SH-SY5Y (cell line): ENCODE results near the gene DYNC2H1.

Experiments used
- GATA2 ChIP-seq: IDR thresholded peaks from 2 replicates; pipeline ENCODE4 v1.6.1; 2011; ENCODE audit warnings: mild to moderate bottlenecking, low read depth, low read length
- GATA3 ChIP-seq: IDR thresholded peaks from 2 replicates; pipeline ENCODE4 v1.6.1; 2011; ENCODE audit warnings: low read depth, mild to moderate bottlenecking, low read length, moderate library complexity

DNA sequence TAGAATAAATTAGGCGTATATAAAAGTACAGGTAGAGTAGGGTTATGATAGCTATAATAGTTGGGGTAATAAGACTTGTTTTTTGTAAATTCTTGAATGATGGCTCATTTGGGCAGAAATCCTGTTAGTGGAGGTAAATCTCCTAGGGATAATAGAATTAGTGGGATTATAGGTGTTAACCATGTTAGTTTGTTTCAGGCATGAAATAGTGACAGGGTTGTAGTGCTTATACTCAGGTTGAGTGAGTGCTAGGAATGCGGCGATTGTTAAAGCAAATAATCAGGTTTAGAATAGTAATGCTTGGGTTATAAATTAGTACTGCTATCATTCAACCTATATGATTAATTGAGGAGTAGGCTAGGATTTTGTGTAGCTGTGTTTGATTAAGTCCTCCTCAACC is 297.1 kb downstream of the DYNC2H1 start:
- TF ChIP-seq GATA2 (no peak), GATA3 (no peak)
